Adrenal gland (tissue), 5 donors: Measurements from ENCODE around the gene RNF182.

Experiments used
- POLR2A ChIP-seq, 2 donors: fragments of 450-650 bp; IDR thresholded peaks; one replicate each; pipeline ENCODE4 v1.6.1; 2017; ENCODE audit warnings: antibody characterized with exemption in 2 of 2, mild to moderate bottlenecking in 2 of 2, moderate library complexity in 1 of 2
- TF ChIP-seq, protein P1 (sequence below), 6 experiments: fragments of 450-650 bp in 4 of 6; fragments of 200-600 bp in 2 of 6; sonication (generic) in 1 of 6; IDR thresholded peaks; 1 replicate in 5 of 6; 2 replicates in 1 of 6; pipeline versions ENCODE4 v1.5.1 to v1.8.0; 2016 to 2021; ENCODE audit warnings: antibody characterized with exemption in 6 of 6, mild to moderate bottlenecking in 2 of 6, moderate library complexity in 1 of 6
- donor health status: DM: no; HTN: no; CAD: no.

DNA sequence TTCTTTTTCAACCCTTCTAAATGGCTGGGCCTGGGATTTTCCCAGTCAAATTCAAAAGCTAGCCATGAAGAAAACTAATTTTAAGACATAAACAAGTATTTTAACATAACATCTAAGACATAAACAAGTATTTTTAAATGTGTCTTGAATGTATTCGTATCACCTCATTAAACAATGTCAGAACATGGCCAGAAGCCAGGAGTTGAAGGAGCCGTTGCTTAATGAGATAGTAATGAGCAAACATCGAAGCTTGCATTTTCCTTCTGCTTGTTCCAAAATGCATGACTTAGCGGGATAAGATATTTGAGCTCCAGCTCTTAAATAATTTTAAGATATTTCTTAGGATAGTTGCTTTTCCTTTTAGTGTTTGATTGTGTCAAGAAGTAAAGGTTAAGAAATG lies 4.2 kb upstream of the RNF182 start:
- TF ChIP-seq, protein P1, sequence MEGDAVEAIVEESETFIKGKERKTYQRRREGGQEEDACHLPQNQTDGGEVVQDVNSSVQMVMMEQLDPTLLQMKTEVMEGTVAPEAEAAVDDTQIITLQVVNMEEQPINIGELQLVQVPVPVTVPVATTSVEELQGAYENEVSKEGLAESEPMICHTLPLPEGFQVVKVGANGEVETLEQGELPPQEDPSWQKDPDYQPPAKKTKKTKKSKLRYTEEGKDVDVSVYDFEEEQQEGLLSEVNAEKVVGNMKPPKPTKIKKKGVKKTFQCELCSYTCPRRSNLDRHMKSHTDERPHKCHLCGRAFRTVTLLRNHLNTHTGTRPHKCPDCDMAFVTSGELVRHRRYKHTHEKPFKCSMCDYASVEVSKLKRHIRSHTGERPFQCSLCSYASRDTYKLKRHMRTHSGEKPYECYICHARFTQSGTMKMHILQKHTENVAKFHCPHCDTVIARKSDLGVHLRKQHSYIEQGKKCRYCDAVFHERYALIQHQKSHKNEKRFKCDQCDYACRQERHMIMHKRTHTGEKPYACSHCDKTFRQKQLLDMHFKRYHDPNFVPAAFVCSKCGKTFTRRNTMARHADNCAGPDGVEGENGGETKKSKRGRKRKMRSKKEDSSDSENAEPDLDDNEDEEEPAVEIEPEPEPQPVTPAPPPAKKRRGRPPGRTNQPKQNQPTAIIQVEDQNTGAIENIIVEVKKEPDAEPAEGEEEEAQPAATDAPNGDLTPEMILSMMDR (IDR thresholded peaks at IDR 0.05) = no peak
- TF ChIP-seq POLR2A (IDR thresholded peaks at IDR 0.05) = no peak
